ENCODE measurements around the gene SKIC8. TPM values are rescaled to one million over a fixed set of nuclear protein-coding genes. Genes with fewer than 3 reads are reported as not detected.

The SKIC8 gene
- total and polyA plus RNA-seq, 4 experiments from 2014 or later: 43.6 to 145 (median 61.6) TPM

- no peaks in the 10 kb centered on the region for H3K9me3 ChIP-seq (ENCODE audit: control insufficient read depth in 1 of 2, low read length in 2 of 2)
- no peaks in the 10 kb centered on the region for H3K4me1 ChIP-seq (ENCODE audit: insufficient read depth, low read length)
- CTCF ChIA-PET (ENCODE audit: partially characterized antibody): interaction anchor here (8.3 kb wide), 1 partner anchor 125 kb away, joined by 211 read pairs; no protein-coding TSS in a partner anchor
- H3K36me3 Mint-ChIP-seq: no peaks in the 10 kb centered on the region
- no peak overlapping the region for H3K4me3 ChIP-seq (ENCODE audit: low read length in 2 of 2)
- H3K27me3 ChIP-seq (ENCODE audit: insufficient read depth, low read length): no peaks in the 10 kb centered on the region
- H3K27ac ChIP-seq (ENCODE audit: low read depth, low read length): no peak overlapping the region
- H3K27me3 Mint-ChIP-seq: peaks cover 4 to 11% of the 10 kb centered on the region in 2 donors
- H3K4me1 Mint-ChIP-seq: peaks cover 0 to 2% (median 0%) of the 10 kb centered on the region in 4 donors
- intact Hi-C loops (cut with micrococcal nuclease): no loop called here
- no peak overlapping the region for H3K27ac Mint-ChIP-seq
- no peak for DNase-seq
- H3K9me3 Mint-ChIP-seq: no peaks in the 10 kb centered on the region
- no peak overlapping the region for H3K4me3 Mint-ChIP-seq
- H3K36me3 ChIP-seq (ENCODE audit: insufficient read depth, low read length): no peaks in the 10 kb centered on the region
- POLR2A ChIA-PET (ENCODE audit: partially characterized antibody): no interaction called here
These were observed 62.9 kb downstream of the SKIC8 start for GRCh38 chr15:78236491-78236890.

DNA sequence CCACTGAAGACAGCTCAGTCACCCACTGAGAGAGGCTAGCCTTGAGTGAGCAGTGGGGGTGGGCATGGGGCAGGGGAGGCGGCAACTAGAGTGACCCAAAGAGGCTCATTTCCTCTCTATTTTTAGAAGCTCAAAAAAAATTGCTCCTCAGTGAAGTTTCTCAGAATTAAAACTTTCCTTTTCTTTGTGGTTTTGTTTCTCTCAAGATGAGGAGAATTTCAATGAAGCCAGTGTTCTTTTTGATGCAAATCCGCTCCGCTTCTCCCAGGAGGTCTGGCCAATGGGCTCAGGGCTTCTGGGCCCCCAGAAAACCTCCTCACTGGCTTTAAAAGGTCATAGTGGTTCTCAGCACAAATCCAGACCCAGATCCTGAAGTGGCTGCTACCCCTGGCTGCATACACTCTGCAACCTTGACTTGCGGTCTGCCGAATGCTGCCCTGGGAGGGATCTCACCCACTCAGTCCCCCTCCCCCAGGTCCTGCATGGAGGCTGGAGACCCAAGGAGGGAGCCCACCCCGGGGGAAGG is 64.8 kb downstream of the SKIC8 start, which contains the start of gene ACSBG1:
TSS of gene ACSBG1 (minus strand) at position 51 of the 526 bp plus-strand sequence. CDS start 64 bp downstream, outside the sequence.
- no peaks in the 10 kb centered on the region for H3K9me3 Mint-ChIP-seq
- CTCF ChIA-PET (ENCODE audit: partially characterized antibody): no interaction called here
- no peaks in the 10 kb centered on the region for H3K36me3 Mint-ChIP-seq
- Histone ChIP-seq H3K9me3 (ENCODE audit: control insufficient read depth in 1 of 2, low read length in 2 of 2) (no peaks in the 10 kb centered on the region), H3K27ac (ENCODE audit: low read depth, low read length) (no peak within 1 kb of the TSS), H3K4me3 (ENCODE audit: low read length in 2 of 2) (no peak within 1 kb of the TSS), H3K36me3 (ENCODE audit: insufficient read depth, low read length) (no peaks in the 10 kb centered on the region), H3K4me1 (ENCODE audit: insufficient read depth, low read length) (no peaks in the 10 kb centered on the region), H3K27me3 (ENCODE audit: insufficient read depth, low read length) (no peaks in the 10 kb centered on the region)
- peaks cover 4 to 11% of the 10 kb centered on the region in 2 donors for H3K27me3 Mint-ChIP-seq
- H3K4me3 Mint-ChIP-seq: no peak within 1 kb of the TSS
- DNase-seq: no peak
- POLR2A ChIA-PET (ENCODE audit: partially characterized antibody): no interaction called here
- H3K27ac Mint-ChIP-seq: peak within 1 kb of the TSS in 1 of 7 donors; percentile 71
- H3K4me1 Mint-ChIP-seq: no peaks in the 10 kb centered on the region
- intact Hi-C loops (cut with micrococcal nuclease): no loop called here

DNA sequence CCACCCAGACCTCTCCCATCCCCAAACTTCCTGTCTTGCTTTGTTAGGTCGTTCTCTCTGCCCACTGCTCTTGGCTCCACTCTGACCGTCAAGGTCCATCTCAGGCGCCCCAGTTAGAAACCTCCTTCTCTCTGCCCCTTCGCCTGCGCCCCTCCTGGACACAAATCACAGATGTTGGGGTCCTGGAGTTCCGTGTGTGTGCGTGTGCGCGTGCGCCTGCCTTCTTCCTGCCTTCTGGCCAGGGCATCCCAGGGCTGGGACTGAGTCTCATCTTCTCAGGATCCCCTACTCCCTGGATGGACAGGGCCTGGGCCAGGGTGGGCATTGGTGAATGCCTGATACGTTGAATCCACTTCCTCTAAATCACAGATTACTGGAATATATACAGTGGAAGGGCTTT is 65.9 kb downstream of the SKIC8 start:
- ChIA-PET CTCF (ENCODE audit: partially characterized antibody) (no interaction called here), POLR2A (ENCODE audit: partially characterized antibody) (no interaction called here)
- Histone ChIP-seq H3K27ac (ENCODE audit: low read depth, low read length) (no peak overlapping the region), H3K4me3 (ENCODE audit: low read length in 2 of 2) (no peak overlapping the region), H3K27me3 (ENCODE audit: insufficient read depth, low read length) (no peaks in the 10 kb centered on the region), H3K4me1 (ENCODE audit: insufficient read depth, low read length) (no peaks in the 10 kb centered on the region), H3K9me3 (ENCODE audit: control insufficient read depth in 1 of 2, low read length in 2 of 2) (no peaks in the 10 kb centered on the region), H3K36me3 (ENCODE audit: insufficient read depth, low read length) (no peaks in the 10 kb centered on the region)
- intact Hi-C loops (cut with micrococcal nuclease): no loop called here
- Mint-ChIP-seq H3K9me3 (no peaks in the 10 kb centered on the region), H3K4me1 (no peaks in the 10 kb centered on the region), H3K4me3 (no peak overlapping the region), H3K27me3 (peaks cover 1 to 8% of the 10 kb centered on the region in 2 donors), H3K27ac (no peak overlapping the region), H3K36me3 (no peaks in the 10 kb centered on the region)
- DNase-seq: no peak

Other genes with a start within 250 kb of the SKIC8 start
- gene TBC1D2B, start 221.9 kb downstream of the SKIC8 start, total RNA-seq: 100 to 1,000 TPM in 1 of 2 experiments, 10 to 100 TPM in 1; 98.1 to 114 TPM
- 10 to 100 TPM in 1 of 2 donors, 1 to 10 TPM in 1; 5.6 to 35.4 TPM for gene TBC1D2B, start 221.9 kb downstream of the SKIC8 start, polyA plus RNA-seq
- not detected for gene SH2D7, start 207.0 kb downstream of the SKIC8 start, total RNA-seq
- not detected for gene SH2D7, start 207.0 kb downstream of the SKIC8 start, polyA plus RNA-seq
- gene CIB2, start 168.2 kb downstream of the SKIC8 start, total RNA-seq: 1 to 10 TPM; 1.0 to 1.7 TPM
- gene CIB2, start 168.2 kb downstream of the SKIC8 start, polyA plus RNA-seq: 1 to 10 TPM in 1 of 2 donors, under 1 TPM in 1; 0.56 to 2.2 TPM
- 10 to 100 TPM; 45.1 to 46.8 TPM for gene IDH3A, start 150.2 kb downstream of the SKIC8 start, total RNA-seq
- gene IDH3A, start 150.2 kb downstream of the SKIC8 start, polyA plus RNA-seq: 10 to 100 TPM; 39.7 to 69.1 TPM
- gene ACSBG1, start 65.0 kb downstream of the SKIC8 start, total RNA-seq: not detected
- not detected for gene ACSBG1, start 65.0 kb downstream of the SKIC8 start, polyA plus RNA-seq
- gene DNAJA4, start 35.0 kb downstream of the SKIC8 start, total RNA-seq: 10 to 100 TPM; 31.5 to 32.8 TPM
- 10 to 100 TPM in 1 of 2 donors, 1 to 10 TPM in 1; 7.8 to 12.0 TPM for gene DNAJA4, start 35.0 kb downstream of the SKIC8 start, polyA plus RNA-seq
- not detected for gene CRABP1, start 40.7 kb upstream of the SKIC8 start, total RNA-seq
- not detected for gene CRABP1, start 40.7 kb upstream of the SKIC8 start, polyA plus RNA-seq
- 10 to 100 TPM; 65.0 to 71.9 TPM for gene IREB2, start 138.6 kb upstream of the SKIC8 start, total RNA-seq
- 10 to 100 TPM in 1 of 2 donors, 1 to 10 TPM in 1; 7.6 to 19.5 TPM for gene IREB2, start 138.6 kb upstream of the SKIC8 start, polyA plus RNA-seq
- 1 to 10 TPM; 4.8 to 5.7 TPM for gene HYKK, start 208.0 kb upstream of the SKIC8 start, total RNA-seq
- 1 to 10 TPM; 1.8 to 5.4 TPM for gene HYKK, start 208.0 kb upstream of the SKIC8 start, polyA plus RNA-seq
- 10 to 100 TPM; 89.8 to 91.7 TPM for gene PSMA4, start 240.8 kb upstream of the SKIC8 start, total RNA-seq
- 100 to 1,000 TPM; 211 to 279 TPM for gene PSMA4, start 240.8 kb upstream of the SKIC8 start, polyA plus RNA-seq

Data from CD4-positive, alpha-beta memory T cell (primary cell).